ENCODE measurements around the gene EXOC5.
A peak's percentile ranks its signal among the peaks of the same experiment; 100 is the strongest.

The EXOC5 gene

GRCh38 chr14:57266065-57266464, 2.6 kb downstream of the EXOC5 start:
- Histone ChIP-seq H3K27me3 (ENCODE audit: control insufficient read depth, low read length) (no peaks in the 10 kb centered on the region), H3K4me2 (ENCODE audit: low read length) (peak overlapping the region; percentile 36), H3K4me1 (ENCODE audit: control insufficient read depth, low read length) (peaks cover 28% of the 10 kb centered on the region), H3F3A (ENCODE audit: control insufficient read depth, insufficient read depth) (peaks cover 5% of the 10 kb centered on the region), H3K4me3 (ENCODE audit: low read length) (peak overlapping the region; percentile 39; the same call in 1 of the 2 replicates), H3K9me2 (replicated peaks; ENCODE audit: control insufficient read depth, low read length) (no peaks in the 10 kb centered on the region), H3K79me2 (ENCODE audit: control insufficient read depth, low read length) (peaks cover 89% of the 10 kb centered on the region), H3K36me3 (ENCODE audit: control insufficient read depth, low read length) (peaks cover 10% of the 10 kb centered on the region), H3K9me3 (ENCODE audit: control insufficient read depth, insufficient read depth, low read length) (no peaks in the 10 kb centered on the region), H3K27ac (ENCODE audit: low read depth, low read length) (no peak overlapping the region), H4K20me1 (ENCODE audit: control insufficient read depth, insufficient read depth, low read depth, low read length) (peaks cover 13% of the 10 kb centered on the region; the same call in 1 of the 2 replicates)
- TF ChIP-seq EZH2phosphoT487 (IDR thresholded peaks at IDR 0.05; ENCODE audit: borderline replicate concordance, low read length): no peak
- TF ChIP-seq, protein P1, sequence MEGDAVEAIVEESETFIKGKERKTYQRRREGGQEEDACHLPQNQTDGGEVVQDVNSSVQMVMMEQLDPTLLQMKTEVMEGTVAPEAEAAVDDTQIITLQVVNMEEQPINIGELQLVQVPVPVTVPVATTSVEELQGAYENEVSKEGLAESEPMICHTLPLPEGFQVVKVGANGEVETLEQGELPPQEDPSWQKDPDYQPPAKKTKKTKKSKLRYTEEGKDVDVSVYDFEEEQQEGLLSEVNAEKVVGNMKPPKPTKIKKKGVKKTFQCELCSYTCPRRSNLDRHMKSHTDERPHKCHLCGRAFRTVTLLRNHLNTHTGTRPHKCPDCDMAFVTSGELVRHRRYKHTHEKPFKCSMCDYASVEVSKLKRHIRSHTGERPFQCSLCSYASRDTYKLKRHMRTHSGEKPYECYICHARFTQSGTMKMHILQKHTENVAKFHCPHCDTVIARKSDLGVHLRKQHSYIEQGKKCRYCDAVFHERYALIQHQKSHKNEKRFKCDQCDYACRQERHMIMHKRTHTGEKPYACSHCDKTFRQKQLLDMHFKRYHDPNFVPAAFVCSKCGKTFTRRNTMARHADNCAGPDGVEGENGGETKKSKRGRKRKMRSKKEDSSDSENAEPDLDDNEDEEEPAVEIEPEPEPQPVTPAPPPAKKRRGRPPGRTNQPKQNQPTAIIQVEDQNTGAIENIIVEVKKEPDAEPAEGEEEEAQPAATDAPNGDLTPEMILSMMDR (IDR thresholded peaks at IDR 0.05; ENCODE audit: low read depth, low read length, poor library complexity, severe bottlenecking): no peak

- H3K4me1 ChIP-seq (ENCODE audit: control insufficient read depth, low read length): peaks cover 11% of the 10 kb centered on the region
- H3F3A ChIP-seq (ENCODE audit: control insufficient read depth, insufficient read depth): no peaks in the 10 kb centered on the region
- H3K9me2 ChIP-seq (replicated peaks; ENCODE audit: control insufficient read depth, low read length): no peaks in the 10 kb centered on the region
- no peaks in the 10 kb centered on the region for H3K27me3 ChIP-seq (ENCODE audit: control insufficient read depth, low read length)
- no peak overlapping the region for H3K4me3 ChIP-seq (ENCODE audit: low read length)
- H3K79me2 ChIP-seq (ENCODE audit: control insufficient read depth, low read length): peaks cover 89% of the 10 kb centered on the region
- no peak overlapping the region for H3K27ac ChIP-seq (ENCODE audit: low read depth, low read length)
- peaks cover 7% of the 10 kb centered on the region; the same call in 1 of the 2 replicates for H4K20me1 ChIP-seq (ENCODE audit: control insufficient read depth, insufficient read depth, low read depth, low read length)
- peaks cover under 1% of the 10 kb centered on the region for H3K36me3 ChIP-seq (ENCODE audit: control insufficient read depth, low read length)
- H3K9me3 ChIP-seq (ENCODE audit: control insufficient read depth, insufficient read depth, low read length): no peaks in the 10 kb centered on the region
- H3K4me2 ChIP-seq (ENCODE audit: low read length): no peak overlapping the region
- TF ChIP-seq, protein P1 (IDR thresholded peaks at IDR 0.05; ENCODE audit: low read depth, low read length, poor library complexity, severe bottlenecking): no peak
- no peak for TF ChIP-seq EZH2phosphoT487 (IDR thresholded peaks at IDR 0.05; ENCODE audit: borderline replicate concordance, low read length)
Observed at GRCh38 chr14:57262117-57262516, 6.6 kb downstream of the EXOC5 start.

DNA sequence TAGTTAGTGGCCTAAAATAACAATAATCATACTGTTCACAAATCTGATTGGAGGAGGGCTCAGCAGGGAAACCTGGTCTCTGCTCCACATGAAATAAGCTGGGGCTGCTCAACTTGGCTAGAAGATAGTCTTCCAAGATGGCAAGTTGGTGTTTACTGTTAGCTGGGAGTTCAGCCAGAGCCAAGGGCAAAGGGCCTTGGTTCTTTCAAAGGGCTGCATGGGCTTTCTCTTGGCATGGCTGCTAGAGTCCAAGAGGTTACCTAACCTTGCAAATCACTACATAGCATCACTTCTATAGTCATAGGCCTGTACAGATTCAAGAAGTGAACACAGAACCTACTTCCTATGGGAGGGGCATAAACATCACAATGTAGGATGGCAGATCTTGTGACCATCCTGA, 7.1 kb downstream of the EXOC5 start:
- H3K36me3 ChIP-seq (ENCODE audit: control insufficient read depth, low read length): peaks cover 6% of the 10 kb centered on the region
- H4K20me1 ChIP-seq (ENCODE audit: control insufficient read depth, insufficient read depth, low read depth, low read length): peaks cover 7% of the 10 kb centered on the region; the same call in 1 of the 2 replicates
- H3K4me1 ChIP-seq (ENCODE audit: control insufficient read depth, low read length): peaks cover 7% of the 10 kb centered on the region
- no peak overlapping the region for H3K4me2 ChIP-seq (ENCODE audit: low read length)
- peaks cover 89% of the 10 kb centered on the region for H3K79me2 ChIP-seq (ENCODE audit: control insufficient read depth, low read length)
- H3K9me3 ChIP-seq (ENCODE audit: control insufficient read depth, insufficient read depth, low read length): no peaks in the 10 kb centered on the region
- TF ChIP-seq EZH2phosphoT487 (IDR thresholded peaks at IDR 0.05; ENCODE audit: borderline replicate concordance, low read length): no peak
- TF ChIP-seq, protein P1 (IDR thresholded peaks at IDR 0.05; ENCODE audit: low read depth, low read length, poor library complexity, severe bottlenecking): no peak
- H3K9me2 ChIP-seq (replicated peaks; ENCODE audit: control insufficient read depth, low read length): no peaks in the 10 kb centered on the region
- H3F3A ChIP-seq (ENCODE audit: control insufficient read depth, insufficient read depth): no peaks in the 10 kb centered on the region
- H3K27me3 ChIP-seq (ENCODE audit: control insufficient read depth, low read length): no peaks in the 10 kb centered on the region
- H3K4me3 ChIP-seq (ENCODE audit: low read length): no peak overlapping the region
- no peak overlapping the region for H3K27ac ChIP-seq (ENCODE audit: low read depth, low read length)
